Ovary (tissue), 10 donors: Measurements from ENCODE around the gene RABL3. TPM values are rescaled to one million over a fixed set of nuclear protein-coding genes. Genes with fewer than 3 reads are reported as not detected.
"Not testable (repeated sequence)": the region's sequence is repeated elsewhere in the genome, so short reads cannot be mapped to it uniquely, and the experiment has no call there.

ENCODE experiments used
- DNase-seq, 5 donors: peaks; one replicate each; pipeline ENCODE4 v3.0.0-alpha.2; 2019 to 2020
- H3K27ac ChIP-seq, 2 donors: fragments of 200-600 bp; one replicate each; pipeline versions ENCODE4 v1.5.1 to v1.8.0; 2019 to 2022
- H3K27me3 ChIP-seq: fragments of 200-600 bp; one replicate; pipeline ENCODE4 v1.8.0; 2022
- H3K36me3 ChIP-seq: fragments of 200-600 bp; sonication (generic); one replicate; pipeline ENCODE4 v1.5.1; 2019
- H3K4me1 ChIP-seq: one replicate; pipeline ENCODE4 v1.8.1; 2013; ENCODE audit warnings: mild to moderate bottlenecking, moderate library complexity; ENCODE audit not compliant: insufficient read depth
- H3K4me3 ChIP-seq: fragments of 200-600 bp; sonication (generic); one replicate; pipeline ENCODE4 v1.5.1; 2017
- H3K9me3 ChIP-seq, 2 donors: fragments of 200-600 bp in 1 of 2; sonication (generic) in 1 of 2; one replicate each; pipeline versions ENCODE4 v1.5.1 to v1.8.1; 2013 to 2019; ENCODE audit warnings: mild to moderate bottlenecking in 1 of 2, moderate library complexity in 1 of 2
- CTCF ChIP-seq, 3 donors: fragments of 450-650 bp in 2 of 3; fragments of 200-600 bp in 1 of 3; IDR thresholded peaks; one replicate each; pipeline versions ENCODE4 v1.5.1 to v1.8.0; 2016 to 2022; ENCODE audit warnings: antibody characterized with exemption in 3 of 3, mild to moderate bottlenecking in 1 of 3
- EP300 ChIP-seq: sonication (generic); formaldehyde crosslinking; IDR thresholded peaks from one replicate; pipeline ENCODE4 v1.6.1; 2017; ENCODE audit warnings: antibody characterized with exemption
- POLR2A ChIP-seq: fragments of 450-650 bp; IDR thresholded peaks from one replicate; pipeline ENCODE4 v1.6.1; 2017; ENCODE audit warnings: antibody characterized with exemption, mild to moderate bottlenecking, moderate library complexity
- WGBS, 3 donors: extraction: QIAGEN DNeasy Blood & Tissue Kit in 1 of 3; methylation state at CpG; one replicate each; pipeline versions ENCODE4 v1.1.5 to v1.1.7; 2013 to 2017; 5-methylcytosine and 5-hydroxymethylcytosine counted together
- intact Hi-C, 4 donors: fragments of 100-400 bp; cut with DNase I; formaldehyde crosslinking; loops; one replicate each; pipeline versions ENCODE4 v1.11.0 to v1.15.1; 2022 to 2023
- long read RNA-seq, 3 donors: library from polyadenylated mRNA in 2 of 3; unstranded in 2 of 3; transcript quantifications; one replicate each; pipeline ENCODE4 v2.0.0 and lab custom pipeline, GENCODE V29; 2021 to 2026
- polyA plus RNA-seq, 2 donors: library from polyadenylated mRNA; stranded (reverse); fragments of 200-250 nt in 1 of 2; fragments of 350-450 nt in 1 of 2; fragmentation: Illumina TruSeq in 1 of 2; extraction: RNeasy Lipid Tissue Mini Kit (QIAGEN cat#74804) in 1 of 2; gene quantifications; one replicate each; pipeline ENCODE4 v1.2.3, GENCODE V29; 2013 to 2014
- total RNA-seq, 7 donors: library from RNA; depleted of rRNA in 2 of 7; stranded (reverse); fragments of >200 nt in 2 of 7; fragmentation: NEBNext Ultra II Directional in 3 of 7; extraction: Animal tissue kit (Norgen Biotek cat#: 25700) in 3 of 7; gene quantifications; one replicate each; pipeline versions ENCODE4 v1.1.0 to v1.2.4, GENCODE V29; 2016 to 2023
- donor health status: DM: no; HTN: no; CAD: no; lungs with moderate emphysema.
- donor health status: DM: no; HTN: no; CAD: no.
- donor health status: Bipolar disorder and iron deficiency.
- donor health status: DM: yes; HTN: yes; CAD: no.
- donor health status: DM: no; HTN: no; CAD: no.
- donor health status: DM: yes; HTN: yes; CAD: no.

The RABL3 gene
- 10 to 100 TPM; 11.1 to 36.1 (median 26.6) TPM for total RNA-seq
- 10 to 100 TPM in 1 of 2 donors, 1 to 10 TPM in 1; 8.1 to 28.3 TPM for polyA plus RNA-seq
- long read RNA-seq, donor 1, transcript RABL3-201 (8 exons, 3,883 nt) = major isoform, 20 of 30 reads
- long read RNA-seq, donor 1, transcript RABL3-206 (7 exons, 760 nt) = minor isoform, 8 of 30 reads
- long read RNA-seq, donor 1, partial matches to known transcripts = 2 of 30 reads
- long read RNA-seq, donor 1, other reads (novel, unspliced or antisense) = 0 of 30 reads
- long read RNA-seq, donor 2, transcript RABL3-201 (8 exons, 3,883 nt) = major isoform, 8 of 17 reads
- long read RNA-seq, donor 2, partial matches to known transcripts = 0 of 17 reads
- long read RNA-seq, donor 2, other reads (novel, unspliced or antisense) = 9 of 17 reads
- long read RNA-seq, donor 3, transcript RABL3-201 (8 exons, 3,883 nt) = major isoform, 21 of 31 reads
- long read RNA-seq, donor 3, partial matches to known transcripts = 0 of 31 reads
- long read RNA-seq, donor 3, other reads (novel, unspliced or antisense) = 5 of 31 reads

- 0 to 1% (median 0%) methylated on average over 39 of the region's 39 CpGs for WGBS, 3 donors
- intact Hi-C loops = loop anchor here in 1 of 4 donors (10.0 kb wide), 1 partner anchor 178 kb away; no protein-coding TSS in a partner anchor
Observed at GRCh38 chr3:120742198-120742848, at the start of gene RABL3, which contains the start of gene GTF2E1. RABL3 (minus strand) TSS chr3:120742516; CDS start chr3:120742507, 9 bp downstream. GTF2E1 (plus strand) TSS chr3:120742744; CDS start chr3:120750553, 7,809 bp downstream.

GRCh38 chr3:120791913-120792312, 49.6 kb upstream of the RABL3 start:
- intact Hi-C loops = no loop called here
- no peaks in the 10 kb centered on the region for H3K9me3 ChIP-seq
- no peak overlapping the region for H3K27ac ChIP-seq
- WGBS, 3 donors = 23 to 40% (median 30%) methylated on average over 1 of the region's 1 CpG
- no peaks in the 10 kb centered on the region for H3K27me3 ChIP-seq
- no peak overlapping the region for H3K4me3 ChIP-seq
- no peak for TF ChIP-seq EP300
- no peak for TF ChIP-seq CTCF (IDR thresholded peaks at IDR 0.05)
- TF ChIP-seq POLR2A = no peak
- no peaks in the 10 kb centered on the region for H3K4me1 ChIP-seq
- no peaks in the 10 kb centered on the region for H3K36me3 ChIP-seq
- DNase-seq = no peak

More at GRCh38 chr3:120742198-120742848, at the start of gene RABL3, which contains the start of gene GTF2E1:
- peaks cover 0 to 6% of the 10 kb centered on the region in 2 donors for H3K9me3 ChIP-seq
- H3K27ac ChIP-seq = peak within 1 kb of the TSS; percentile 84 to 85
- peaks cover 7% of the 10 kb centered on the region for H3K4me1 ChIP-seq
- H3K4me3 ChIP-seq = peak within 1 kb of the TSS; percentile 90
- TF ChIP-seq EP300 (no peak), CTCF (IDR thresholded peaks at IDR 0.05) (no peak), POLR2A (peak; percentile 49)
- DNase-seq = peak; percentile 94 to 98 (median 97)
- H3K27me3 ChIP-seq = no peaks in the 10 kb centered on the region
- no peaks in the 10 kb centered on the region for H3K36me3 ChIP-seq

GRCh38 chr3:120791010-120791409, 48.7 kb upstream of the RABL3 start:
- intact Hi-C loops = no loop called here
- Histone ChIP-seq H3K9me3 (no peaks in the 10 kb centered on the region), H3K27ac (no peak overlapping the region), H3K27me3 (no peaks in the 10 kb centered on the region), H3K4me3 (no peak overlapping the region), H3K4me1 (no peaks in the 10 kb centered on the region), H3K36me3 (no peaks in the 10 kb centered on the region)
- DNase-seq = no peak
- WGBS, 3 donors = 73 to 94% (median 83%) methylated on average over 1 of the region's 1 CpG
- no peak for TF ChIP-seq CTCF (IDR thresholded peaks at IDR 0.05)
- TF ChIP-seq POLR2A = no peak
- no peak for TF ChIP-seq EP300

GRCh38 chr3:120785832-120786231, 43.5 kb upstream of the RABL3 start:
- WGBS, 3 donors = 46 to 61% (median 55%) methylated on average over 5 of the region's 5 CpGs

More at GRCh38 chr3:120785832-120786231, 43.5 kb upstream of the RABL3 start:
- DNase-seq, H3K36me3 ChIP-seq, H3K4me1 ChIP-seq, H3K4me3 ChIP-seq, H3K27ac ChIP-seq, H3K9me3 ChIP-seq, intact Hi-C loops, H3K27me3 ChIP-seq: not testable (repeated sequence)
